HG03175 (cell line): ENCODE results near the gene HIGD2A.
A peak's percentile ranks its signal among the peaks of the same experiment; 100 is the strongest.

Experiments used
- ATAC-seq: cut with Tn5 transposase; IDR thresholded peaks from one replicate; pipeline ENCODE4 v1.9.1; 2021; ENCODE audit warnings: mild to moderate bottlenecking, moderate library complexity; ENCODE audit not compliant: unreplicated experiment

HIGD2A gene

GRCh38 chr5:176368726-176369125 is 19.8 kb upstream of the HIGD2A start:
- no peak for ATAC-seq

- no peak for ATAC-seq
These were observed 18.4 kb upstream of the HIGD2A start for GRCh38 chr5:176369934-176370711.

GRCh38 chr5:176371621-176372539 is 16.7 kb upstream of the HIGD2A start:
- ATAC-seq, result no peak

DNA sequence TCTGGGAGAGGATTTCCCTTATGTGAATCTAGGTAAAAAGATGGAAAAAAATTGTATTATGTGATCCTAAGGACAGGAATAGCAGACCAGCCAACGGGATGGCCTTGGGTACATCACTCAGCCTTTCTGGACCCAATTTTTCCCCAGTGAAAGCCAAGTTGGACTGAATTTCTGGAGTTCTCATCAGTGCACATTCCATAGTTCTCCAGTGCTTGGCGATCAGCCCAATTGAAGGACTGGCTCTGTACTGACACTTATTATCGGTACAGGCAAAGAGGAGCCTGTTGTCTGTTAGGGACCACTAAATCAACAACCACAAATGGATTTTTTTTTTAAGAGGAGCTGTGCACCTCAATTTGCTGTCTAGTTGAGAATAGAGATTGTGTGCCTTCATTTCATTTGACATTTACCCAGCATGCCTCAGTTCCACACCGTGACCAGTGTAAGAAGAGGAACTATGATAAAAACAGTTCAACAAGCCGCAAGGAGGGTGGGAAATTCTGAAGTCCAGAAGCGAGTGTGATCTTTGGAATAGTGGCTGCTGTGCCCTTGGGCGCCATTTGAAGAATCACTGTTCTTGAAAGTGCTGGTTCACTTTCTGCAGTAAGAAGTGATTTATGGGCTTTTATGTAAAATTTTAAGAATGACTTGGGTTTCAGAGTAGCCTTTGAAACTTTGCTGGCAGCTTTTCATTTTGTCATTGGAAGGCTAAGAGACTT is 15.3 kb upstream of the HIGD2A start:
- ATAC-seq, result no peak

- ATAC-seq, result no peak
These were observed 8.7 kb upstream of the HIGD2A start for GRCh38 chr5:176379881-176380280.

- ATAC-seq, result no peak
These were observed 7.1 kb upstream of the HIGD2A start for GRCh38 chr5:176381423-176381822.

GRCh38 chr5:176381979-176382378 is 6.6 kb upstream of the HIGD2A start:
- ATAC-seq, result no peak

DNA sequence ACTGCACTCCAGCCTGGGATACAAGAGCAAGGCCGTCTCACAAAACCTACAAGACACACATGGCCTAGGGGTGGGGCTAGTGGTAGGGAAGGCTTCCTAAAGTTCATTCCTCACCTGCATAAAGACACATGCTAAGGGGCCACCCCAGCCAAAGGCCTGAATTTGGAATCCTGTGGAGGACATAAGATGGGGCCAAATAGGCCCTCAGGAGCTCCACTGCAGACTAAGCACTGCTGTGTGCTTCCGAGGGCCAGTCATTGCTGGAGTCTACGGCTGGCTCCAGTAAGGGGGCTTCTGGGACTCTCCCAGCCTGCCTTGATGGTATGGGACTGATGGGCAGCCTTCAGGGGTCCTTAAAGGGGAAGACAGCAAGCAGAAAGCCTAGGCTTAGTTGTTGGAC is 5.8 kb upstream of the HIGD2A start:
- no peak for ATAC-seq

DNA sequence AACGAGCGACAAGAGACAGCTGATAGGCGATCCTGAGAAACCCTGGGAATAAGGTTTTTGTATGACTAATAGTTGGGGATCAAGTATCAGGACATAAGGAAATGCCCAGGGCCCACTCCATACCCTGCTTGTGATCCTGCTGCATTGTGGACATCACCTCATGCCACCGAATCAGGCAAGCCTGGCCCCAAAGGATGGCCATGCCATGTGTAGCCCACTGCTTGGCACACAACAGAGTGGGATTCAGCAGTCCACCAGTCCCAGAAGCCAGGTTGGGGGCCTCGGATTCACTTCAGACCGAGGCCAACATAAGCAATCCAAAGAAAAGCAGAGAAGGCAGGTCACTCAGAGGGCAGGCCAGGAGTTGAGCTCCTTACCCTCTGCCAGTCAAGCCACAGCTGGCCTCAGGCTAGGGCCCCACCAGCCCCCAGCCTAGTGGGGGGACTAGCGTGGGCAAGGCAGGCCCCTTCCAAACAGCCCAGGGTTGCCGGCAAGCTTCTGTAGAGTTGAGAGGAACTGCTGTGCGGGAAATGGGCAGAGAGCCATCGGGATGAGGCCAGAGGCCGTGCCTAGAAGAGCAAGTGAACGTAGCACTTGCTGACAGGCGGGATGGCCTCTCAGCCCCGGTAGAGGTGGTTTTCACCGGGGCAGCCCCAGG is 5.2 kb upstream of the HIGD2A start:
- ATAC-seq, result no peak

- no peak for ATAC-seq
These were observed 4.6 kb upstream of the HIGD2A start for GRCh38 chr5:176383961-176384360.

- no peak for ATAC-seq
These were observed 4.1 kb upstream of the HIGD2A start for GRCh38 chr5:176384366-176384930.

DNA sequence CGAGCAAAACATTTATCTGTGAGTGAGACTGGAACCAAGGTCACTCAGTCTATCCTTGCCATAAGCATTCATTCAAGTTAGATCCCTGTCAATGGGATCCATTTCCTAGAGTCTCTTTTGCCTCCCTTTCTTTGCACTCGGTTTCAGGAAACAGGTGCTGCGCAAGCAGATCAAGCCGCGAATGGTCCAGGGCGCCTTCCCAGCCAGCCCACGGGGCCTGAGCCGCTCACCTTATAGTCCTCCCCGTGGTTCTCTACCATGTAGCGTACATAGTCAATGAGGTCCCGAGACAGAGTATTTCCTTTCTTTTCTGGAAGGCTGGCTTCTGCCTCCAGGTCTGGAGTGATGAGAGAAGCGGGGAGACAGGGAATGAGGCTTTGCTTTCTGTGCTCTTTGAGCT is 3.6 kb upstream of the HIGD2A start:
- no peak for ATAC-seq

- ATAC-seq, result no peak
These were observed 2.1 kb upstream of the HIGD2A start for GRCh38 chr5:176386491-176386890.

GRCh38 chr5:176387384-176387925 is 1.1 kb upstream of the HIGD2A start:
- no peak for ATAC-seq

GRCh38 chr5:176388003-176388443 is 528 bp upstream of the HIGD2A start:
- no peak for ATAC-seq

DNA sequence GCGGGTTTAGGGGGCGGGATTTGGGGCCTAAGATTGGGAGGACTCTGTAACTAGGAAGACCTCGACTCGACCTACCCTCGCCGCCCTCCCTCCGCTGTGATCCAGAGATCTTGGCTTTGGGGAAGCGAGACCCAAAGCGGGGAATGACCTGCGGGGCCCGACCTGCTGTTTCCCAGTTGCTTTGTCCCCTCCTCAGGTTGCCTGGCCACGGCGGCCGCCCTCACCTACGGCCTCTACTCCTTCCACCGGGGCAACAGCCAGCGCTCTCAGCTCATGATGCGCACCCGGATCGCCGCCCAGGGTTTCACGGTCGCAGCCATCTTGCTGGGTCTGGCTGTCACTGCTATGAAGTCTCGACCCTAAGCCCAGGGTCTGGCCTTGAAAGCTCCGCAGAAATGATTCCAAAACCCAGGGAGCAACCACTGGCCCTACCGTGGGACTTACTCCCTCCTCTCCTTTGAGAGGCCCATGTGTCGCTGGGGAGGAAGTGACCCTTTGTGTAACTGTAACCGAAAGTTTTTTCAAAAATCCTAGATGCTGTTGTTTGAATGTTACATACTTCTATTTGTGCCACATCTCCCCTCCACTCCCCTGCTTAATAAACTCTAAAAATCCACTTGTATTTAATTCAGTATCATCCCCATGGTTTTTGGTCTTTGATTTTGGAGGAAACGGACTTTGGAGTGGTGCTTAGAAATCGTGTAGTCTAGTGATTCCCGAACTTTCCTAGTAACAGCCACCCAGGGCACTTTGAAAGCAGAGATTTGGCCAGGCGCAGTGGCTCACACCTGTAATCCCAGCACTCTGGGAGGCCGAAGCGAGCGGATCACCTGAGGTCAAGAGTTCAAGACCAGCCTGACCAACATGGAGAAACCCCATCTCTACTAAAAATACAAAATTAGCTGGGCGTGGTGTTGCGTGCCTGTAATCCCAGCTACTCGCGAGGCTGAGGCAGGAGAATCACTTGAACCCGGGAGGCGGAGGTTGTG is 878 bp downstream of the HIGD2A start:
- peak; percentile 34 for ATAC-seq

GRCh38 chr5:176391479-176391878 is 2.9 kb downstream of the HIGD2A start:
- no peak for ATAC-seq

- no peak for ATAC-seq
These were observed 3.4 kb downstream of the HIGD2A start for GRCh38 chr5:176391999-176392398.

DNA sequence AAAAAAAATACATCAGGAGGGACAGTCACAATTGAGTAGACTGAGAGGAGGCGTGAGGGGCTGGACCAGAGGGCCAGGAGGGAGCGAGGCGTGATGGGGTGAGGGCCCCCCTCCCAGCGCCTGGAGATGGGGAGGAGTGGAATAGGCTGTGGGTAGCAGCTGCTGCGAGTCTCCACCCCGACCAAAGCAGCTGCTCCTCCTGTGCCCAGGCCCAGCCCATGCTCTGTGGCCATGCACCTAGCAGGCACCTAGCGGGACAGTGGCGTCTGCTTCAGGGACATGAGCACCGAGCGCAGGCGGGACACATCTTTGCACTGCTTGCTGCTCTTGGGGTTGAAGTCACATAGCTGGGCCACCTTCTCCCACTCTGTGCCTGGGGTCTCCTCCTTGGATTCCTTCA is 4.0 kb downstream of the HIGD2A start:
- no peak for ATAC-seq
